Psoas muscle (tissue), 8 donors: ENCODE data around the gene ANXA2. TPM values are rescaled to one million over a fixed set of nuclear protein-coding genes. Genes with fewer than 3 reads are reported as not detected.

Experiments
- ATAC-seq, 4 donors: fragments of 200-7000 bp; cut with Tn5 transposase; one replicate each; pipeline ENCODE4 v1.9.1; 2020; ENCODE audit warnings: moderate library complexity in 3 of 4, mild to moderate bottlenecking in 2 of 4
- DNase-seq, 2 donors: peaks; one replicate each; pipeline ENCODE4 v3.0.0-alpha.2; 2020
- H3K27ac ChIP-seq: fragments of 200-600 bp; one replicate; pipeline ENCODE4 v1.8.0; 2022
- H3K27me3 ChIP-seq, 3 donors: fragments of 200-600 bp in 1 of 3; one replicate each; pipeline versions ENCODE4 v1.6.1 to v1.8.0; 2013 to 2022; ENCODE audit warnings: low read length in 2 of 3, mild to moderate bottlenecking in 2 of 3, moderate library complexity in 1 of 3; ENCODE audit not compliant: insufficient read depth in 3 of 3
- H3K36me3 ChIP-seq, 2 donors: fragments of 200-600 bp in 1 of 2; one replicate each; pipeline versions ENCODE4 v1.6.1 to v1.8.0; 2013 to 2022; ENCODE audit warnings: low read depth in 1 of 2, mild to moderate bottlenecking in 1 of 2, moderate library complexity in 1 of 2; ENCODE audit not compliant: insufficient read depth in 1 of 2
- H3K4me1 ChIP-seq: fragments of 200-600 bp; one replicate; pipeline ENCODE4 v1.8.0; 2022
- H3K4me3 ChIP-seq: fragments of 200-600 bp; one replicate; pipeline ENCODE4 v1.8.0; 2022; ENCODE audit warnings: mild to moderate bottlenecking
- H3K9me3 ChIP-seq: fragments of 200-600 bp; one replicate; pipeline ENCODE4 v1.8.0; 2022
- CTCF ChIP-seq: fragments of 200-600 bp; IDR thresholded peaks from one replicate; pipeline ENCODE4 v1.8.0; 2022; ENCODE audit warnings: antibody characterized with exemption
- WGBS, 3 donors: extraction: QIAGEN DNeasy Blood & Tissue Kit; methylation state at CpG; one replicate each; pipeline versions ENCODE4 v1.1.6 to v1.1.7; 2013; 5-methylcytosine and 5-hydroxymethylcytosine counted together
- intact Hi-C, 2 donors: fragments of 100-400 bp; cut with DNase I; formaldehyde crosslinking; loops; one replicate each; pipeline versions ENCODE4 v1.11.0 to v1.14.2; 2022
- polyA plus RNA-seq, 3 donors: library from polyadenylated mRNA; stranded (reverse); fragments of 200-250 nt; gene quantifications; one replicate each; pipeline ENCODE4 v1.2.3, GENCODE V29; 2013
- total RNA-seq, 4 donors: library from RNA; stranded (reverse); fragmentation: NEBNext Ultra II Directional in 2 of 4; extraction: Animal tissue kit (Norgen Biotek cat#: 25700) in 2 of 4; gene quantifications; one replicate each; pipeline versions ENCODE4 v1.2.1 to v1.2.4, GENCODE V29; 2021 to 2023
- donor health status: healthy with polysubstance abuse.
- donor health status: DM: no; HTN: no; CAD: no; lungs with moderate emphysema.
- donor health status: Bipolar disorder and iron deficiency.
- donor health status: healthy.
- donor health status: DM: yes; HTN: yes; CAD: no.
- donor health status: DM: no; HTN: no; CAD: no.
- donor health status: DM: no; HTN: no; CAD: no.
- donor health status: DM: yes; HTN: yes; CAD: no.

The ANXA2 gene
- total and polyA plus RNA-seq, 7 donors, result 140 to 2,117 (median 350) TPM

- intact Hi-C loops, result no loop called here
- ATAC-seq (no peak), DNase-seq (no peak)
- Histone ChIP-seq H3K9me3 (no peaks in the 10 kb centered on the region), H3K27me3 (no peaks in the 10 kb centered on the region), H3K36me3 (peaks cover 0 to 34% of the 10 kb centered on the region in 2 donors), H3K4me3 (no peak overlapping the region), H3K27ac (no peak overlapping the region), H3K4me1 (peaks cover 5% of the 10 kb centered on the region)
- WGBS, 3 donors, result 91 to 100% (median 94%) methylated on average over 1 of the region's 1 CpG
- no peak for TF ChIP-seq CTCF
These were observed 26.2 kb upstream of the ANXA2 start for GRCh38 chr15:60424006-60424405.

- DNase-seq, result no peak
- H3K4me3 ChIP-seq, result no peak overlapping the region
These were observed 25.8 kb upstream of the ANXA2 start for GRCh38 chr15:60423537-60423936.

GRCh38 chr15:60421544-60421943, 23.8 kb upstream of the ANXA2 start:
- peaks cover 0 to 21% of the 10 kb centered on the region in 2 donors for H3K36me3 ChIP-seq
- no peak for TF ChIP-seq CTCF
- no peak for DNase-seq

More at GRCh38 chr15:60423537-60423936, 25.8 kb upstream of the ANXA2 start:
- Histone ChIP-seq H3K9me3 (no peaks in the 10 kb centered on the region), H3K27me3 (no peaks in the 10 kb centered on the region), H3K4me1 (peaks cover under 1% of the 10 kb centered on the region), H3K27ac (no peak overlapping the region), H3K36me3 (peaks cover 0 to 33% of the 10 kb centered on the region in 2 donors)
- no peak for ATAC-seq
- intact Hi-C loops, result no loop called here
- 46 to 51% (median 46%) methylated on average over 2 of the region's 2 CpGs for WGBS, 3 donors
- no peak for TF ChIP-seq CTCF

GRCh38 chr15:60420203-60420716, 22.5 kb upstream of the ANXA2 start:
- H3K4me1 ChIP-seq, result no peaks in the 10 kb centered on the region
- DNase-seq, result no peak
- no peak overlapping the region for H3K27ac ChIP-seq
- H3K9me3 ChIP-seq, result no peaks in the 10 kb centered on the region
- H3K4me3 ChIP-seq, result no peak overlapping the region
- no peaks in the 10 kb centered on the region for H3K27me3 ChIP-seq
- H3K36me3 ChIP-seq, result peaks cover 0 to 21% of the 10 kb centered on the region in 2 donors
- 87 to 97% (median 90%) methylated on average over 2 of the region's 2 CpGs for WGBS, 3 donors
- TF ChIP-seq CTCF, result no peak
- intact Hi-C loops, result no loop called here
- ATAC-seq, result no peak

More at GRCh38 chr15:60421544-60421943, 23.8 kb upstream of the ANXA2 start:
- 85 to 100% (median 95%) methylated on average over 1 of the region's 1 CpG for WGBS, 3 donors
- no peak for ATAC-seq
- H3K4me3 ChIP-seq, result no peak overlapping the region
- H3K4me1 ChIP-seq, result no peaks in the 10 kb centered on the region
- H3K27me3 ChIP-seq, result no peaks in the 10 kb centered on the region
- intact Hi-C loops, result no loop called here
- no peaks in the 10 kb centered on the region for H3K9me3 ChIP-seq
- H3K27ac ChIP-seq, result no peak overlapping the region

- ATAC-seq (no peak), DNase-seq (no peak)
- WGBS, 3 donors, result 73 to 78% (median 76%) methylated on average over 2 of the region's 2 CpGs
- TF ChIP-seq CTCF, result no peak
- H3K4me3 ChIP-seq, result no peak overlapping the region
- no peaks in the 10 kb centered on the region for H3K4me1 ChIP-seq
- H3K9me3 ChIP-seq, result no peaks in the 10 kb centered on the region
- no peak overlapping the region for H3K27ac ChIP-seq
- intact Hi-C loops, result no loop called here
- no peaks in the 10 kb centered on the region for H3K27me3 ChIP-seq
- H3K36me3 ChIP-seq, result peaks cover 0 to 21% of the 10 kb centered on the region in 2 donors
These were observed 22.0 kb upstream of the ANXA2 start for GRCh38 chr15:60419753-60420152.
